Astrocyte (in vitro differentiated cells and primary cell): ENCODE data around the gene CPNE7. TPM values are rescaled to one million over a fixed set of nuclear protein-coding genes. Genes with fewer than 3 reads are reported as not detected.

Experiments used
- DNase-seq: peaks from one replicate; pipeline ENCODE4 v3.0.0-alpha.2; 2010; ENCODE audit warnings: low read depth
- FAIRE-seq: peaks from 2 replicates; lab custom pipeline; 2011; peaks lifted over from hg19 to GRCh38; lab: Jason Lieb, UNC
- H2AFZ ChIP-seq: 2 replicates; pipeline ENCODE4 v1.6.0; 2012; ENCODE audit warnings: low read depth, low read length, inconsistent platforms
- H3K27ac ChIP-seq: 2 replicates; pipeline ENCODE4 v1.5.1; 2011; ENCODE audit warnings: low read depth, low read length, inconsistent platforms
- H3K27me3 ChIP-seq: 2 replicates; pipeline ENCODE4 v1.6.0; 2011; ENCODE audit warnings: low read length, inconsistent platforms; ENCODE audit not compliant: insufficient read depth
- H3K36me3 ChIP-seq: 2 replicates; pipeline ENCODE4 v1.5.1; 2011; ENCODE audit warnings: low read length, inconsistent platforms; ENCODE audit not compliant: insufficient read depth
- H3K4me1 ChIP-seq: 2 replicates; pipeline ENCODE4 v1.5.1; 2011; ENCODE audit warnings: low read length, inconsistent platforms; ENCODE audit not compliant: insufficient read depth
- H3K4me2 ChIP-seq: 2 replicates; pipeline ENCODE4 v1.6.0; 2012; ENCODE audit warnings: low read length, inconsistent platforms
- H3K4me3 ChIP-seq: 2 replicates; pipeline ENCODE4 v1.5.1; 2011; ENCODE audit warnings: low read depth, mild to moderate bottlenecking, low read length, inconsistent platforms; ENCODE audit not compliant: insufficient read depth
- H3K79me2 ChIP-seq: 2 replicates; pipeline ENCODE4 v1.6.0; 2012; ENCODE audit warnings: mild to moderate bottlenecking, low read length, inconsistent platforms; ENCODE audit not compliant: insufficient read depth
- H3K9ac ChIP-seq: 2 replicates; pipeline ENCODE4 v1.6.0; 2012; ENCODE audit warnings: mild to moderate bottlenecking, low read length, inconsistent platforms
- H3K9me3 ChIP-seq: 2 replicates; pipeline ENCODE4 v1.5.1; 2012; ENCODE audit warnings: low read depth, mild to moderate bottlenecking, low read length, inconsistent platforms; ENCODE audit not compliant: insufficient read depth
- H4K20me1 ChIP-seq: 2 replicates; pipeline ENCODE4 v1.6.0; 2012; ENCODE audit warnings: low read length, inconsistent platforms; ENCODE audit not compliant: insufficient read depth
- H3K27ac Mint-ChIP-seq: one replicate; pipeline ENCODE4 v1.8.0; 2021; ENCODE audit warnings: mild to moderate bottlenecking, mixed read lengths; ENCODE audit not compliant: unreplicated experiment
- H3K27me3 Mint-ChIP-seq: one replicate; pipeline ENCODE4 v1.8.0; 2021; ENCODE audit warnings: low read depth, mixed read lengths; ENCODE audit not compliant: unreplicated experiment
- H3K36me3 Mint-ChIP-seq: one replicate; pipeline ENCODE4 v1.8.0; 2021; ENCODE audit warnings: low read depth, mixed read lengths; ENCODE audit not compliant: unreplicated experiment
- H3K4me1 Mint-ChIP-seq: one replicate; pipeline ENCODE4 v1.8.0; 2021; ENCODE audit warnings: low read depth, mixed read lengths; ENCODE audit not compliant: unreplicated experiment
- H3K4me3 Mint-ChIP-seq: one replicate; pipeline ENCODE4 v1.8.0; 2021; ENCODE audit warnings: mild to moderate bottlenecking, moderate library complexity, mixed read lengths; ENCODE audit not compliant: unreplicated experiment
- H3K9me3 Mint-ChIP-seq: one replicate; pipeline ENCODE4 v1.8.0; 2021; ENCODE audit warnings: mild to moderate bottlenecking, mixed read lengths; ENCODE audit not compliant: unreplicated experiment
- EZH2 ChIP-seq: IDR thresholded peaks from 2 replicates; pipeline ENCODE4 v1.6.1; 2012; ENCODE audit warnings: mild to moderate bottlenecking, low read length, inconsistent platforms; ENCODE audit not compliant: insufficient read depth
- total RNA-seq: library from RNA; stranded (reverse); gene quantifications from 2 replicates; pipeline ENCODE4 v1.2.1, GENCODE V29; 2021
- TF ChIP-seq, protein P1 (sequence below): IDR thresholded peaks from 2 replicates; pipeline ENCODE4 v1.5.1; 2011; ENCODE audit warnings: low read depth, mild to moderate bottlenecking, inconsistent platforms, low read length, moderate library complexity; ENCODE audit not compliant: insufficient read depth

The CPNE7 gene
- total RNA-seq, 1 donor from 2014 or later = 7.5 TPM

DNA sequence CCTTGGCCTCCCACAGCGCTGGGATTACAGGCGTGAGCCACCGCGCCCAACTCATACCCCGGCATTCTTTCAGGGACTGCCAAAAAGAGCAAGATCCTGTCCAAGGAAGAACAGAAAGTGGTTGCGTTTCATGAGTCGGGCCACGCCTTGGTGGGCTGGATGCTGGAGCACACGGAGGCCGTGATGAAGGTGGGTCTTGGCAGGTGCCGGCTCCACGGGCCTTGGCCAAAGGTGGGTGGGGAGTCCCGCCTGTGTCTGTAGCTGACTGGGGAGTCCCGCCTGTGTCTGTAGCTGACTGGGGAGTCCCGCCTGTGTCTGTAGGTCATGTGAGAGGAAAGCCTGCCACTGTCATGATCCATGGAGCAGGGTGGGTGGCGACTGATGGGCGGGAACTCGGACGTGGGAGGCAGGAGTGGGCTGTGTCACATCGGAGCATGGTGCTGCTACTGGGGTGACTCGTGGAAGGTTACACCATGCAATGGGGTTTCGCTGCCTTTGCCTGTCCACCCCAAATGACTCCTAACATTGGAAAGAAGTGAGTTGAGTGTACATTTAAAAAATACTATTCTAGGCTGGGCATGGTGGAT is 25.0 kb upstream of the CPNE7 start:
- Mint-ChIP-seq H3K27ac (no peak overlapping the region), H3K9me3 (no peaks in the 10 kb centered on the region), H3K4me1 (no peaks in the 10 kb centered on the region), H3K4me3 (no peak overlapping the region), H3K36me3 (peaks cover 21% of the 10 kb centered on the region), H3K27me3 (no peaks in the 10 kb centered on the region)
- no peak overlapping the region for H3K9ac ChIP-seq
- H3K4me2 ChIP-seq = no peak overlapping the region
- H4K20me1 ChIP-seq = peaks cover 8% of the 10 kb centered on the region
- no peak overlapping the region for H2AFZ ChIP-seq
- peaks cover 25% of the 10 kb centered on the region for H3K36me3 ChIP-seq
- H3K4me3 ChIP-seq = no peak overlapping the region
- no peak for DNase-seq
- H3K27ac ChIP-seq = no peak overlapping the region
- no peaks in the 10 kb centered on the region for H3K4me1 ChIP-seq
- TF ChIP-seq, protein P1, sequence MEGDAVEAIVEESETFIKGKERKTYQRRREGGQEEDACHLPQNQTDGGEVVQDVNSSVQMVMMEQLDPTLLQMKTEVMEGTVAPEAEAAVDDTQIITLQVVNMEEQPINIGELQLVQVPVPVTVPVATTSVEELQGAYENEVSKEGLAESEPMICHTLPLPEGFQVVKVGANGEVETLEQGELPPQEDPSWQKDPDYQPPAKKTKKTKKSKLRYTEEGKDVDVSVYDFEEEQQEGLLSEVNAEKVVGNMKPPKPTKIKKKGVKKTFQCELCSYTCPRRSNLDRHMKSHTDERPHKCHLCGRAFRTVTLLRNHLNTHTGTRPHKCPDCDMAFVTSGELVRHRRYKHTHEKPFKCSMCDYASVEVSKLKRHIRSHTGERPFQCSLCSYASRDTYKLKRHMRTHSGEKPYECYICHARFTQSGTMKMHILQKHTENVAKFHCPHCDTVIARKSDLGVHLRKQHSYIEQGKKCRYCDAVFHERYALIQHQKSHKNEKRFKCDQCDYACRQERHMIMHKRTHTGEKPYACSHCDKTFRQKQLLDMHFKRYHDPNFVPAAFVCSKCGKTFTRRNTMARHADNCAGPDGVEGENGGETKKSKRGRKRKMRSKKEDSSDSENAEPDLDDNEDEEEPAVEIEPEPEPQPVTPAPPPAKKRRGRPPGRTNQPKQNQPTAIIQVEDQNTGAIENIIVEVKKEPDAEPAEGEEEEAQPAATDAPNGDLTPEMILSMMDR = no peak
- no peak for TF ChIP-seq EZH2
- H3K9me3 ChIP-seq = no peaks in the 10 kb centered on the region
- no peaks in the 10 kb centered on the region for H3K79me2 ChIP-seq
- FAIRE-seq = no peak
- no peaks in the 10 kb centered on the region for H3K27me3 ChIP-seq

DNA sequence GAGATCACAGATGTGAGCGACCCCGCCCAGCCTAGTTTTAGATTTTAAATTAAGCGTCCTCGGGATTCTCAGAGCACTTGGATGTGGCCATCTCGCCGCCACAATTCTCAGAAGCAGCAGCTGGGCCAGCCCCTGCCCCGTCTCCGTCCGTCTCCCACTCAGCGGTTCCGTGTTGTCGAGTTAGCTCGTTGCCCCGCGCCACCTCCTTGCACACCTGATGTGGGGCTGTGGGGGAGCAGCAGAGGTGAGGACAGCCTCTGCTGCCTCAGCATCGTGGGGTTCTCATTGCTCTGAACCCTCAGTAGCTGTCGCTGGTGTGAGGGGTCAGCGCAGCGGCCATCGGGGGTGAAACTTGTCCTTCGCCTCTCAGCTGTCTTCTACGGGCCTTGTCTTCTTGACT is 23.2 kb upstream of the CPNE7 start:
- Mint-ChIP-seq H3K4me3 (peak overlapping the region; percentile 27), H3K27ac (no peak overlapping the region), H3K36me3 (peaks cover 32% of the 10 kb centered on the region), H3K27me3 (no peaks in the 10 kb centered on the region), H3K9me3 (no peaks in the 10 kb centered on the region), H3K4me1 (no peaks in the 10 kb centered on the region)
- H3K27ac ChIP-seq = no peak overlapping the region
- peaks cover 8% of the 10 kb centered on the region for H4K20me1 ChIP-seq
- FAIRE-seq = no peak
- TF ChIP-seq, protein P1 = no peak
- TF ChIP-seq EZH2 = no peak
- DNase-seq = no peak
- peaks cover 7% of the 10 kb centered on the region for H3K4me1 ChIP-seq
- H3K9me3 ChIP-seq = no peaks in the 10 kb centered on the region
- H3K9ac ChIP-seq = no peak overlapping the region
- no peak overlapping the region for H3K4me3 ChIP-seq
- no peak overlapping the region for H2AFZ ChIP-seq
- H3K36me3 ChIP-seq = peaks cover 24% of the 10 kb centered on the region
- H3K4me2 ChIP-seq = no peak overlapping the region
- no peaks in the 10 kb centered on the region for H3K79me2 ChIP-seq
- H3K27me3 ChIP-seq = no peaks in the 10 kb centered on the region

DNA sequence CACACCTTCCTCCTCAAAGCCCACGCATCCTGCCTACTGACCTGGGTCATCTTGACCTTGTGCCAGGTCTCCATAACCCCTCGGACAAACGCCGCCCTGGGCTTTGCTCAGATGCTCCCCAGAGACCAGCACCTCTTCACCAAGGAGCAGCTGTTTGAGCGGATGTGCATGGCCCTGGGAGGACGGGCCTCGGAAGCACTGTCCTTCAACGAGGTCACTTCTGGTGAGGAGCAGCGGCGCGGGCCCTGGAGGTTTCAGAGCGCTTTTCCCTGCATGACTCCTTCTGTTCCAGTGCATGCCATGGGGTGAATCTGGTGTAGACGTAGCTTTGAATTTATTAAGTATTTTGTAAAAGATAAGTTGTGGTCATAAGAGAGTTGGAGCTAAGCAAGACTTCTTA is 22.6 kb upstream of the CPNE7 start:
- Mint-ChIP-seq H3K9me3 (no peaks in the 10 kb centered on the region), H3K36me3 (peaks cover 37% of the 10 kb centered on the region), H3K4me3 (no peak overlapping the region), H3K27ac (no peak overlapping the region), H3K4me1 (peaks cover 3% of the 10 kb centered on the region), H3K27me3 (no peaks in the 10 kb centered on the region)
- peaks cover 24% of the 10 kb centered on the region for H3K36me3 ChIP-seq
- H3K4me1 ChIP-seq = peaks cover 12% of the 10 kb centered on the region
- H3K9ac ChIP-seq = no peak overlapping the region
- no peak overlapping the region for H3K4me3 ChIP-seq
- H3K9me3 ChIP-seq = no peaks in the 10 kb centered on the region
- TF ChIP-seq, protein P1 = no peak
- no peak for TF ChIP-seq EZH2
- H2AFZ ChIP-seq = no peak overlapping the region
- no peak overlapping the region for H3K4me2 ChIP-seq
- no peaks in the 10 kb centered on the region for H3K27me3 ChIP-seq
- peaks cover 8% of the 10 kb centered on the region for H4K20me1 ChIP-seq
- H3K27ac ChIP-seq = no peak overlapping the region
- no peak for FAIRE-seq
- DNase-seq = no peak
- H3K79me2 ChIP-seq = no peaks in the 10 kb centered on the region
